B cell (primary cell): ENCODE measurements around the gene ANTKMT. TPM values are rescaled to one million over a fixed set of nuclear protein-coding genes. Genes with fewer than 3 reads are reported as not detected.
A peak's percentile ranks its signal among the peaks of the same experiment; 100 is the strongest.

Experiments
- ATAC-seq: fragments of 200-7000 bp; cut with Tn5 transposase; one replicate; pipeline ENCODE4 v1.10.0; 2021; ENCODE audit warnings: low read depth, mild to moderate bottlenecking, moderate number of reproducible peaks, moderate library complexity
- CTCF ChIA-PET: fragments of 350-600 bp; sonication (Branson Sonifier 250); formaldehyde crosslinking; loops from one replicate; lab custom pipeline; 2021; ENCODE audit warnings: antibody characterized with exemption, inconsistent platforms; lab: Charles Lee
- POLR2A ChIA-PET: fragments of 350-600 bp; sonication (Branson Sonifier 250); formaldehyde crosslinking; loops from one replicate; lab custom pipeline; 2021; ENCODE audit warnings: antibody characterized with exemption; lab: Charles Lee
- DNase-seq: peaks from one replicate; pipeline ENCODE4 v3.0.0; 2013
- H2AFZ ChIP-seq: 2 replicates; pipeline ENCODE4 v1.6.1; 2012; ENCODE audit warnings: mild to moderate bottlenecking, low read depth, low read length; ENCODE audit not compliant: insufficient read depth, poor library complexity, severe bottlenecking
- H3K27ac ChIP-seq, 2 donors: 1 replicate in 1 of 2; 2 replicates in 1 of 2; pipeline ENCODE4 v1.5.1; 2012 to 2013; ENCODE audit warnings: low read length in 2 of 2, mild to moderate bottlenecking in 2 of 2, moderate library complexity in 1 of 2
- H3K27me3 ChIP-seq, 4 experiments: fragments of 200-600 bp in 1 of 4; sonication (generic) in 1 of 4; replicated peaks in 1 of 4; 1 replicate in 2 of 4; 2 replicates in 2 of 4; pipeline versions ENCODE4 v1.6.1 to v1.7.0; 2013 to 2016; ENCODE audit warnings: low read length in 3 of 4, mild to moderate bottlenecking in 2 of 4, mixed read lengths in 1 of 4, moderate library complexity in 1 of 4; ENCODE audit not compliant: insufficient read depth in 4 of 4, control insufficient read depth in 3 of 4; ENCODE audit errors: control extremely low read depth in 1 of 4
- H3K36me3 ChIP-seq, 2 experiments: replicated peaks in 1 of 2; 1 replicate in 1 of 2; 2 replicates in 1 of 2; pipeline versions ENCODE4 v1.6.1 to v1.7.1; 2013; ENCODE audit warnings: low read length in 1 of 2; ENCODE audit not compliant: insufficient read depth in 2 of 2, control insufficient read depth in 1 of 2; ENCODE audit errors: control extremely low read depth in 1 of 2, extremely low read depth in 1 of 2
- H3K4me1 ChIP-seq, 2 donors: fragments of 200-600 bp in 1 of 2; sonication (generic) in 1 of 2; 1 replicate in 1 of 2; 2 replicates in 1 of 2; pipeline versions ENCODE4 v1.5.1 to v1.6.1; 2013 to 2017; ENCODE audit warnings: low read length in 2 of 2; ENCODE audit not compliant: control insufficient read depth in 2 of 2, insufficient read depth in 2 of 2
- H3K4me2 ChIP-seq: replicated peaks from 2 replicates; pipeline ENCODE3; 2012; ENCODE audit warnings: mild to moderate bottlenecking, low read depth, low read length; ENCODE audit not compliant: poor library complexity, severe bottlenecking
- H3K4me3 ChIP-seq, 5 experiments: fragments of 200-600 bp in 1 of 5; sonication (generic) in 1 of 5; 1 replicate in 3 of 5; 2 replicates in 2 of 5; pipeline versions ENCODE4 v1.5.1 to v1.7.0; 2011 to 2016; ENCODE audit warnings: low read length in 4 of 5, mild to moderate bottlenecking in 4 of 5, low read depth in 2 of 5, control low read depth in 1 of 5, moderate library complexity in 1 of 5; ENCODE audit not compliant: insufficient read depth in 1 of 5; ENCODE audit errors: control extremely low read depth in 1 of 5, extremely low read depth in 1 of 5
- H3K79me2 ChIP-seq: fragments of 200-600 bp; sonication (generic); one replicate; pipeline ENCODE4 v1.6.0; 2016; ENCODE audit warnings: low read length; ENCODE audit not compliant: control insufficient read depth, insufficient read depth
- H3K9ac ChIP-seq: fragments of 200-600 bp; sonication (generic); 2 replicates; pipeline ENCODE4 v1.6.1; 2017; ENCODE audit warnings: mild to moderate bottlenecking, low read length, moderate library complexity
- H3K9me3 ChIP-seq, 3 donors: one replicate each; pipeline versions ENCODE4 v1.6.1 to v1.7.1; 2013; ENCODE audit warnings: low read length in 2 of 3; ENCODE audit not compliant: control insufficient read depth in 2 of 3, insufficient read depth in 1 of 3; ENCODE audit errors: control extremely low read depth in 1 of 3
- H4K20me1 ChIP-seq: 2 replicates; pipeline ENCODE4 v1.6.0; 2012; ENCODE audit warnings: mild to moderate bottlenecking, low read length; ENCODE audit not compliant: insufficient read depth, control insufficient read depth, poor library complexity, severe bottlenecking
- H3K27ac Mint-ChIP-seq: one replicate; pipeline ENCODE4 v1.8.0; 2021; ENCODE audit warnings: mixed read lengths
- H3K27me3 Mint-ChIP-seq: one replicate; pipeline ENCODE4 v1.8.0; 2021; ENCODE audit warnings: mixed read lengths
- H3K4me1 Mint-ChIP-seq: one replicate; pipeline ENCODE4 v1.8.0; 2021; ENCODE audit warnings: mixed read lengths
- H3K4me3 Mint-ChIP-seq: one replicate; pipeline ENCODE4 v1.8.0; 2021; ENCODE audit warnings: mixed read lengths
- H3K9me3 Mint-ChIP-seq: one replicate; pipeline ENCODE4 v1.8.0; 2022; ENCODE audit warnings: mixed read lengths; ENCODE audit not compliant: insufficient read depth
- EZH2 ChIP-seq: IDR thresholded peaks from 2 replicates; pipeline ENCODE4 v1.6.1; 2012; ENCODE audit warnings: borderline replicate concordance, low read depth, mild to moderate bottlenecking, moderate library complexity, low read length; ENCODE audit not compliant: insufficient read depth, poor library complexity, severe bottlenecking
- WGBS: methylation state at CpG from one replicate; pipeline ENCODE4 v1.1.5; 2013; ENCODE audit warnings: missing lambda C conversion rate; ENCODE audit not compliant: insufficient coverage; 5-methylcytosine and 5-hydroxymethylcytosine counted together
- intact Hi-C: fragments of 100-400 bp; cut with micrococcal nuclease; formaldehyde crosslinking; loops from one replicate; pipeline ENCODE4 v1.10.0; 2022
- polyA plus RNA-seq: library from polyadenylated mRNA; depleted of rRNA; stranded (reverse); fragments of >200 nt; gene quantifications from 2 replicates; pipeline ENCODE4 v1.2.3, GENCODE V29; 2012
- total RNA-seq, 2 donors: library from RNA; stranded (reverse); fragments of 120-200 nt in 1 of 2; gene quantifications; 1 replicate in 1 of 2; 2 replicates in 1 of 2; pipeline versions ENCODE4 v1.2.3 to v1.2.4, GENCODE V29; 2013 to 2022
- TF ChIP-seq, protein P1 (sequence below): fragments of 200-600 bp; IDR thresholded peaks from one replicate; pipeline ENCODE4 v1.8.0; 2022; ENCODE audit warnings: antibody characterized with exemption, mild to moderate bottlenecking

Gene ANTKMT
- total and polyA plus RNA-seq, 2 donors (not counting 1 experiment from before 2014, with no cell fraction given) = 41.0 to 54.1 TPM

GRCh38 chr16:684961-685696 is 35.8 kb upstream of the ANTKMT start:
- Mint-ChIP-seq H3K27me3 (no peaks in the 10 kb centered on the region), H3K4me3 (no peak overlapping the region), H3K4me1 (peaks cover 36% of the 10 kb centered on the region), H3K9me3 (no peaks in the 10 kb centered on the region), H3K27ac (no peak overlapping the region)
- Histone ChIP-seq H3K4me2 (peak overlapping the region; percentile 97), H3K4me3 (no peak overlapping the region), H2AFZ (no peak overlapping the region), H3K79me2 (peaks cover 50% of the 10 kb centered on the region), H3K9me3 (no peaks in the 10 kb centered on the region), H3K9ac (no peak overlapping the region), H3K36me3 (peaks cover 0 to 27% of the 10 kb centered on the region in 2 experiments), H3K27me3 (no peaks in the 10 kb centered on the region), H3K4me1 (peaks cover 37 to 51% of the 10 kb centered on the region in 2 donors), H3K27ac (peak overlapping the region in 1 of 2 donors; percentile 89), H4K20me1 (peaks cover 35% of the 10 kb centered on the region)
- intact Hi-C loops = loop anchor here (1.0 to 5.0 kb wide), 6 partner anchors 16 to 56 kb away; partner anchors contain the start of genes ANTKMT, CIAO3, MCRIP2 and RHOT2
- DNase-seq = no peak
- ATAC-seq = no peak
- ChIA-PET POLR2A (no interaction called here), CTCF (no interaction called here)
- 96% methylated on average over 61 of the region's 61 CpGs for WGBS
- TF ChIP-seq EZH2 = no peak
- TF ChIP-seq, protein P1, sequence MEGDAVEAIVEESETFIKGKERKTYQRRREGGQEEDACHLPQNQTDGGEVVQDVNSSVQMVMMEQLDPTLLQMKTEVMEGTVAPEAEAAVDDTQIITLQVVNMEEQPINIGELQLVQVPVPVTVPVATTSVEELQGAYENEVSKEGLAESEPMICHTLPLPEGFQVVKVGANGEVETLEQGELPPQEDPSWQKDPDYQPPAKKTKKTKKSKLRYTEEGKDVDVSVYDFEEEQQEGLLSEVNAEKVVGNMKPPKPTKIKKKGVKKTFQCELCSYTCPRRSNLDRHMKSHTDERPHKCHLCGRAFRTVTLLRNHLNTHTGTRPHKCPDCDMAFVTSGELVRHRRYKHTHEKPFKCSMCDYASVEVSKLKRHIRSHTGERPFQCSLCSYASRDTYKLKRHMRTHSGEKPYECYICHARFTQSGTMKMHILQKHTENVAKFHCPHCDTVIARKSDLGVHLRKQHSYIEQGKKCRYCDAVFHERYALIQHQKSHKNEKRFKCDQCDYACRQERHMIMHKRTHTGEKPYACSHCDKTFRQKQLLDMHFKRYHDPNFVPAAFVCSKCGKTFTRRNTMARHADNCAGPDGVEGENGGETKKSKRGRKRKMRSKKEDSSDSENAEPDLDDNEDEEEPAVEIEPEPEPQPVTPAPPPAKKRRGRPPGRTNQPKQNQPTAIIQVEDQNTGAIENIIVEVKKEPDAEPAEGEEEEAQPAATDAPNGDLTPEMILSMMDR = no peak

GRCh38 chr16:685967-686366 is 35.0 kb upstream of the ANTKMT start:
- H3K4me1 ChIP-seq = peaks cover 34 to 54% of the 10 kb centered on the region in 2 donors
- TF ChIP-seq, protein P1 = no peak
- TF ChIP-seq EZH2 = no peak
- H4K20me1 ChIP-seq = peaks cover 31% of the 10 kb centered on the region
- H3K27me3 ChIP-seq = no peaks in the 10 kb centered on the region
- no peak overlapping the region for H3K4me2 ChIP-seq
- Mint-ChIP-seq H3K4me1 (peaks cover 38% of the 10 kb centered on the region), H3K27ac (peak overlapping the region; percentile 26), H3K4me3 (peak overlapping the region; percentile 39), H3K9me3 (no peaks in the 10 kb centered on the region), H3K27me3 (no peaks in the 10 kb centered on the region)
- no peak overlapping the region for H3K9ac ChIP-seq
- H2AFZ ChIP-seq = no peak overlapping the region
- H3K4me3 ChIP-seq = no peak overlapping the region
- DNase-seq = no peak
- intact Hi-C loops = loop anchor here (2.0 kb wide), 3 partner anchors 17 to 55 kb away; partner anchors contain the start of genes CIAO3 and RHOT2
- H3K79me2 ChIP-seq = peaks cover 47% of the 10 kb centered on the region
- peaks cover 0 to 7% (median 0%) of the 10 kb centered on the region in 3 donors for H3K9me3 ChIP-seq
- H3K27ac ChIP-seq = no peak overlapping the region
- ChIA-PET CTCF (no interaction called here), POLR2A (no interaction called here)
- WGBS = 80% methylated on average over 10 of the region's 10 CpGs
- peaks cover 0 to 27% of the 10 kb centered on the region in 2 experiments for H3K36me3 ChIP-seq
- ATAC-seq = no peak
